A673 (cell line): ENCODE data around the gene C20orf144.

Source experiments
- EZH2 ChIP-seq: fragments of 200-600 bp; sonication (generic); IDR thresholded peaks from 2 replicates; pipeline ENCODE4 v1.6.1; 2017; ENCODE audit warnings: borderline replicate concordance, low read depth, mild to moderate bottlenecking, mixed read lengths, antibody characterized with exemption, low read length; ENCODE audit not compliant: poor library complexity, severe bottlenecking
- TF ChIP-seq, protein P1 (sequence below): fragments of 300-800, 200-600 bp; sonication (generic); conservative IDR thresholded peaks from 2 replicates; pipeline ENCODE4 v1.5.1; 2017; ENCODE audit warnings: low read depth, mild to moderate bottlenecking, antibody characterized with exemption, low read length, moderate library complexity, mixed read lengths

DNA sequence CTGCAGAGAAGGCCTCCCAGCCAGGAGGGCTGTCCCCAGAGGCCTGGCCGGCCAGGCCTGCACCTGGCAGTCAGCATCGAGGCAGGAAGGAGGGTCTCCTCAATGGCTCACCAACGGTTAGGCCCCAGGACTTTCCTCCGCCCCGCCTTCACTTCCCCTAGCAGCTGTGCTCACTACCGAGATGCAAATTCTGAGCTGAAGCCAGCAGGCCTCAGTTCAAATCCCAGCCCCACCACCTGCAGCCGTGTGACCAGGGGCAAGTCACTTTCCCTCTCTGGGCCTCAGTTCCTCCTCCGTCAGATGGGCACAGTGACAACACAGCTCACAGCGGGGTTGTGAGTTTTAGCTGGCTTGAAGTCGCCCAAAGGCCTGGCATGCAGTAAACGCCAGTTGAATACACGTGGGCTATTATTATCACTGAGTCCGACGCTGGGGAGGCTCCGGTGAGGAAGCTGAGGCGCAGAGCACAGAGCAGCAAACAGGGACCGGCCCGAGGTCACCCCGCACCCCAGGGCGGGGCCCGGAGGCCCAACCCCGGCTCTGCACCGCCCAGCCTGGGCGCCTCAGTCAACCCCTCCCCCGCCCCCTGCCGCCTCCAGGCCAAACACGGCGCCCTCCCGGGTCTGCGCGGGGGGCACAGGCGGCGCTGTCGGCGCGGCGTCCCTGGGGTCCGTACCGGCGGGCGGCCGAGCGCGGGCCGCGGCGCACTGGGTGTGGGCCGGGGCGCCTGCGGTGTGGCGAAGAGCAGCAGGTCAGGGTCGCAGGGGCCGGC, 23.4 kb downstream of the C20orf144 start:
- TF ChIP-seq, protein P1, sequence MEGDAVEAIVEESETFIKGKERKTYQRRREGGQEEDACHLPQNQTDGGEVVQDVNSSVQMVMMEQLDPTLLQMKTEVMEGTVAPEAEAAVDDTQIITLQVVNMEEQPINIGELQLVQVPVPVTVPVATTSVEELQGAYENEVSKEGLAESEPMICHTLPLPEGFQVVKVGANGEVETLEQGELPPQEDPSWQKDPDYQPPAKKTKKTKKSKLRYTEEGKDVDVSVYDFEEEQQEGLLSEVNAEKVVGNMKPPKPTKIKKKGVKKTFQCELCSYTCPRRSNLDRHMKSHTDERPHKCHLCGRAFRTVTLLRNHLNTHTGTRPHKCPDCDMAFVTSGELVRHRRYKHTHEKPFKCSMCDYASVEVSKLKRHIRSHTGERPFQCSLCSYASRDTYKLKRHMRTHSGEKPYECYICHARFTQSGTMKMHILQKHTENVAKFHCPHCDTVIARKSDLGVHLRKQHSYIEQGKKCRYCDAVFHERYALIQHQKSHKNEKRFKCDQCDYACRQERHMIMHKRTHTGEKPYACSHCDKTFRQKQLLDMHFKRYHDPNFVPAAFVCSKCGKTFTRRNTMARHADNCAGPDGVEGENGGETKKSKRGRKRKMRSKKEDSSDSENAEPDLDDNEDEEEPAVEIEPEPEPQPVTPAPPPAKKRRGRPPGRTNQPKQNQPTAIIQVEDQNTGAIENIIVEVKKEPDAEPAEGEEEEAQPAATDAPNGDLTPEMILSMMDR = no peak
- TF ChIP-seq EZH2 = no peak
